GM23338 (cell line): Measurements from ENCODE around the gene PRDM11. TPM values are rescaled to one million over a fixed set of nuclear protein-coding genes. Genes with fewer than 3 reads are reported as not detected.

Experiments
- ATAC-seq: fragments of 200-7000 bp; cut with Tn5 transposase; 3 replicates; pipeline ENCODE4 v1.9.1; 2020
- DNase-seq: peaks from one replicate; pipeline ENCODE4 v3.0.0-alpha.2; 2015; ENCODE audit warnings: low spot score
- H2AFZ ChIP-seq: fragments of 200-600 bp; sonication (generic); 2 replicates; pipeline ENCODE4 v1.8.0; 2016; ENCODE audit warnings: antibody characterized with exemption, mild to moderate bottlenecking, moderate library complexity
- H3F3A ChIP-seq: fragments of 200-600 bp; sonication (generic); replicated peaks from 2 replicates; pipeline ENCODE4 v1.8.0; 2017; ENCODE audit warnings: antibody characterized with exemption, mixed run types, low read depth
- H3K27ac ChIP-seq: fragments of 200-600 bp; sonication (generic); 2 replicates; pipeline ENCODE4 v1.6.1; 2016; ENCODE audit warnings: low read depth
- H3K27me3 ChIP-seq: fragments of 200-600 bp; sonication (generic); 2 replicates; pipeline ENCODE4 v1.8.0; 2016; ENCODE audit warnings: mild to moderate bottlenecking, mixed run types, moderate library complexity; ENCODE audit not compliant: insufficient read depth
- H3K36me3 ChIP-seq: fragments of 200-600 bp; sonication (generic); 2 replicates; pipeline ENCODE4 v1.8.0; 2016; ENCODE audit warnings: mild to moderate bottlenecking; ENCODE audit not compliant: insufficient read depth
- H3K4me1 ChIP-seq: fragments of 200-600 bp; sonication (generic); 2 replicates; pipeline ENCODE4 v1.8.0; 2016; ENCODE audit warnings: mild to moderate bottlenecking, moderate library complexity; ENCODE audit not compliant: insufficient read depth
- H3K4me2 ChIP-seq: fragments of 200-600 bp; sonication (generic); 2 replicates; pipeline ENCODE4 v1.7.1; 2017; ENCODE audit warnings: mixed run types
- H3K4me3 ChIP-seq: fragments of 200-600 bp; sonication (generic); 2 replicates; pipeline ENCODE4 v1.6.1; 2016; ENCODE audit warnings: mixed run types
- H3K79me2 ChIP-seq: fragments of 200-600 bp; sonication (generic); replicated peaks from 2 replicates; pipeline ENCODE4 v1.8.0; 2017; ENCODE audit warnings: mild to moderate bottlenecking; ENCODE audit not compliant: insufficient read depth
- H3K9me2 ChIP-seq: fragments of 200-600 bp; sonication (generic); 2 replicates; pipeline ENCODE4 v1.8.0; 2017; ENCODE audit not compliant: insufficient read depth
- H4K20me1 ChIP-seq: fragments of 200-600 bp; sonication (generic); replicated peaks from 2 replicates; pipeline ENCODE4 v1.8.0; 2017; ENCODE audit warnings: mild to moderate bottlenecking; ENCODE audit not compliant: insufficient read depth
- H3K27ac Mint-ChIP-seq: 2 replicates; pipeline ENCODE4 v1.8.0; 2020; ENCODE audit warnings: inconsistent platforms, mild to moderate bottlenecking, moderate library complexity, mixed read lengths
- H3K27me3 Mint-ChIP-seq: 3 replicates; pipeline ENCODE4 v1.8.0; 2022; ENCODE audit warnings: low read depth, mild to moderate bottlenecking, moderate library complexity, mixed read lengths, inconsistent platforms; ENCODE audit not compliant: insufficient read depth, poor library complexity
- H3K36me3 Mint-ChIP-seq: 3 replicates; pipeline ENCODE4 v1.8.0; 2021; ENCODE audit warnings: low read depth, mild to moderate bottlenecking, inconsistent platforms, moderate library complexity, mixed read lengths
- H3K4me1 Mint-ChIP-seq: 3 replicates; pipeline ENCODE4 v1.8.0; 2020; ENCODE audit warnings: mild to moderate bottlenecking, inconsistent platforms, mixed read lengths
- H3K4me3 Mint-ChIP-seq: 3 replicates; pipeline ENCODE4 v1.8.0; 2021; ENCODE audit warnings: moderate library complexity, mild to moderate bottlenecking, inconsistent platforms, mixed read lengths
- H3K9me3 Mint-ChIP-seq: 3 replicates; pipeline ENCODE4 v1.8.0; 2020; ENCODE audit warnings: moderate library complexity, mild to moderate bottlenecking, inconsistent platforms, mixed read lengths
- ETS1 ChIP-seq: IDR thresholded peaks from 2 replicates; pipeline ENCODE4 v1.6.1; 2016; ENCODE audit warnings: antibody characterized with exemption
- EZH2 ChIP-seq: fragments of 200-600 bp; sonication (generic); IDR thresholded peaks from one replicate; pipeline ENCODE4 v1.8.0; 2017; ENCODE audit warnings: antibody characterized with exemption, mild to moderate bottlenecking, low read depth; ENCODE audit not compliant: unreplicated experiment
- NANOG ChIP-seq: IDR thresholded peaks from 2 replicates; pipeline ENCODE4 v1.6.1; 2016; ENCODE audit warnings: antibody characterized with exemption, borderline replicate concordance
- ZNF114 ChIP-seq: fragments of 250-450 bp; sonication (Bioruptor Pico); IDR thresholded peaks from 2 replicates; pipeline ENCODE4 v1.5.0; 2020; ENCODE audit warnings: mild to moderate bottlenecking, moderate library complexity
- ZNF331 ChIP-seq: fragments of 250-450 bp; sonication (Bioruptor Pico); IDR thresholded peaks from 2 replicates; pipeline ENCODE4 v1.5.0; 2020; ENCODE audit warnings: low read depth, mild to moderate bottlenecking, moderate library complexity
- ZNF462 ChIP-seq: fragments of 250-450 bp; sonication (Bioruptor Pico); IDR thresholded peaks from 2 replicates; pipeline ENCODE4 v1.5.0; 2020; ENCODE audit warnings: mild to moderate bottlenecking, moderate library complexity
- polyA plus RNA-seq: library from polyadenylated mRNA; unstranded; fragments of >200 nt; fragmentation: Nextera tagmentation; extraction: Ambion mirVana; gene quantifications from 2 replicates; pipeline ENCODE4 v1.2.1, GENCODE V29; 2016
- total RNA-seq: library from RNA; depleted of rRNA; stranded (reverse); fragments of >200 nt; shearing (Covaris generic); gene quantifications from 2 replicates; pipeline ENCODE4 v1.2.3, GENCODE V29; 2014

The PRDM11 gene
- total and polyA plus RNA-seq, 2 experiments from 2014 or later: 0.97 to 10.4 TPM

GRCh38 chr11:45154276-45154675 is 7.8 kb downstream of the PRDM11 start:
- peaks cover 4% of the 10 kb centered on the region; the same call in 2 of the 3 replicates for H3K9me3 Mint-ChIP-seq
- H3F3A ChIP-seq: no peaks in the 10 kb centered on the region
- H3K27ac Mint-ChIP-seq: no peak overlapping the region; the same call in 1 of the 2 replicates
- peaks cover 5% of the 10 kb centered on the region for H3K36me3 Mint-ChIP-seq
- H3K27me3 ChIP-seq: no peaks in the 10 kb centered on the region
- peaks cover 4% of the 10 kb centered on the region; the same call in 2 of the 3 replicates for H3K4me1 Mint-ChIP-seq
- no peaks in the 10 kb centered on the region for H3K9me2 ChIP-seq
- H3K36me3 ChIP-seq: no peaks in the 10 kb centered on the region
- H3K4me3 ChIP-seq: no peak overlapping the region
- ATAC-seq (no peak), DNase-seq (no peak)
- peaks cover 39% of the 10 kb centered on the region for H3K79me2 ChIP-seq
- H3K27ac ChIP-seq: no peak overlapping the region
- no peaks in the 10 kb centered on the region; the same call in none of the 2 replicates for H4K20me1 ChIP-seq
- no peak for TF ChIP-seq ZNF462 (CRISPR knock-in tag)
- no peak for TF ChIP-seq ZNF114 (CRISPR knock-in tag)
- TF ChIP-seq NANOG: no peak
- no peak for TF ChIP-seq ZNF331 (CRISPR knock-in tag)
- TF ChIP-seq EZH2: no peak
- TF ChIP-seq ETS1: no peak
- H2AFZ ChIP-seq: no peak overlapping the region
- H3K4me1 ChIP-seq: no peaks in the 10 kb centered on the region
- peaks cover 4% of the 10 kb centered on the region for H3K27me3 Mint-ChIP-seq
- H3K4me2 ChIP-seq: no peak overlapping the region
- no peak overlapping the region for H3K4me3 Mint-ChIP-seq
